Large intestine (tissue), 3 donors: ENCODE measurements around the gene OR2Z1. TPM values are rescaled to one million over a fixed set of nuclear protein-coding genes. Genes with fewer than 3 reads are reported as not detected.
"Not testable (repeated sequence)": the region's sequence is repeated elsewhere in the genome, so short reads cannot be mapped to it uniquely, and the experiment has no call there.

Experiments
- DNase-seq, 2 donors: peaks; one replicate each; pipeline versions ENCODE4 v3.0.0 to v3.0.0-alpha.2; 2013
- H3K27ac ChIP-seq: one replicate; pipeline ENCODE4 v1.5.1; 2013; ENCODE audit warnings: low read length
- H3K27me3 ChIP-seq: 2 replicates; pipeline ENCODE4 v1.6.1; 2013; ENCODE audit warnings: low read length; ENCODE audit not compliant: control insufficient read depth, insufficient read depth
- H3K36me3 ChIP-seq: 2 replicates; pipeline ENCODE4 v1.6.1; 2013; ENCODE audit warnings: low read length; ENCODE audit not compliant: control insufficient read depth, insufficient read depth
- H3K4me1 ChIP-seq: one replicate; pipeline ENCODE4 v1.6.1; 2013; ENCODE audit warnings: low read length; ENCODE audit not compliant: control insufficient read depth, insufficient read depth
- H3K4me3 ChIP-seq: one replicate; pipeline ENCODE4 v1.5.1; 2013; ENCODE audit warnings: low read length
- H3K9me3 ChIP-seq: one replicate; pipeline ENCODE4 v1.6.1; 2013; ENCODE audit warnings: mild to moderate bottlenecking, low read depth, low read length, moderate library complexity; ENCODE audit not compliant: control insufficient read depth
- WGBS: methylation state at CpG from one replicate; pipeline ENCODE4 v1.1.5; 2013; ENCODE audit warnings: low lambda C conversion rate; ENCODE audit not compliant: insufficient coverage; 5-methylcytosine and 5-hydroxymethylcytosine counted together
- polyA plus RNA-seq: library from polyadenylated mRNA; unstranded; fragments of 120-200 nt; gene quantifications from one replicate; pipeline ENCODE4 v1.2.1, GENCODE V29; 2013

Gene OR2Z1
- polyA plus RNA-seq, 1 donor = not detected

- no peaks in the 10 kb centered on the region for H3K4me1 ChIP-seq
- no peak for DNase-seq
- no peak overlapping the region for H3K4me3 ChIP-seq
- H3K27me3 ChIP-seq = no peaks in the 10 kb centered on the region
- H3K9me3 ChIP-seq = peaks cover 4% of the 10 kb centered on the region
- H3K36me3 ChIP-seq = no peaks in the 10 kb centered on the region
- WGBS = no CpG with 5 or more reads among the region's 5 CpGs
- no peak overlapping the region for H3K27ac ChIP-seq
Measured at GRCh38 chr19:8702350-8702749, 19.1 kb upstream of the OR2Z1 start.

- peaks cover 3% of the 10 kb centered on the region for H3K9me3 ChIP-seq
- 0% methylated on average over 1 of the region's 7 CpGs for WGBS
- H3K27ac ChIP-seq = no peak overlapping the region
- H3K27me3 ChIP-seq = no peaks in the 10 kb centered on the region
- no peaks in the 10 kb centered on the region for H3K36me3 ChIP-seq
- H3K4me1 ChIP-seq = no peaks in the 10 kb centered on the region
- H3K4me3 ChIP-seq = no peak overlapping the region
- no peak for DNase-seq
Measured at GRCh38 chr19:8703223-8703622, 18.2 kb upstream of the OR2Z1 start.

- H3K27ac ChIP-seq, H3K27me3 ChIP-seq, H3K9me3 ChIP-seq, H3K4me1 ChIP-seq, H3K36me3 ChIP-seq, H3K4me3 ChIP-seq, DNase-seq: not testable (repeated sequence)
- WGBS = 100% methylated on average over 1 of the region's 3 CpGs
Measured at GRCh38 chr19:8705304-8705703, 16.1 kb upstream of the OR2Z1 start.

GRCh38 chr19:8705742-8706141 lies 15.7 kb upstream of the OR2Z1 start:
- H3K4me3 ChIP-seq = no peak overlapping the region
- H3K9me3 ChIP-seq = no peaks in the 10 kb centered on the region
- WGBS = no CpG with 5 or more reads among the region's 5 CpGs
- no peaks in the 10 kb centered on the region for H3K36me3 ChIP-seq
- no peaks in the 10 kb centered on the region for H3K27me3 ChIP-seq
- no peaks in the 10 kb centered on the region for H3K4me1 ChIP-seq
- no peak overlapping the region for H3K27ac ChIP-seq
- no peak for DNase-seq

- 79% methylated on average over 2 of the region's 7 CpGs for WGBS
- not testable (repeated sequence) for H3K4me3 ChIP-seq, DNase-seq, H3K27ac ChIP-seq, H3K27me3 ChIP-seq, H3K36me3 ChIP-seq, H3K4me1 ChIP-seq, H3K9me3 ChIP-seq
Measured at GRCh38 chr19:8710337-8710736, 11.1 kb upstream of the OR2Z1 start.

- H3K27ac ChIP-seq = no peak overlapping the region
- H3K4me3 ChIP-seq = no peak overlapping the region
- no peaks in the 10 kb centered on the region for H3K4me1 ChIP-seq
- no peaks in the 10 kb centered on the region for H3K27me3 ChIP-seq
- no peak for DNase-seq
- no peaks in the 10 kb centered on the region for H3K36me3 ChIP-seq
- no peaks in the 10 kb centered on the region for H3K9me3 ChIP-seq
- WGBS = 80% methylated on average over 1 of the region's 2 CpGs
Measured at GRCh38 chr19:8722032-8722431, 598 bp downstream of the OR2Z1 start.

GRCh38 chr19:8724276-8724675 lies 2.8 kb downstream of the OR2Z1 start:
- Histone ChIP-seq H3K4me3 (no peak overlapping the region), H3K27me3 (no peaks in the 10 kb centered on the region), H3K27ac (no peak overlapping the region), H3K36me3 (no peaks in the 10 kb centered on the region), H3K9me3 (no peaks in the 10 kb centered on the region), H3K4me1 (no peaks in the 10 kb centered on the region)
- no peak for DNase-seq
- whole genome bisulfite sequencing = no CpG with 5 or more reads among the region's 3 CpGs

- Histone ChIP-seq H3K4me1 (no peaks in the 10 kb centered on the region), H3K36me3 (no peaks in the 10 kb centered on the region), H3K27ac (no peak overlapping the region), H3K9me3 (peaks cover 3% of the 10 kb centered on the region), H3K27me3 (no peaks in the 10 kb centered on the region), H3K4me3 (no peak overlapping the region)
- no peak for DNase-seq
- WGBS = no CpG with 5 or more reads among the region's 19 CpGs
Measured at GRCh38 chr19:8731428-8732169, 10.2 kb downstream of the OR2Z1 start.

GRCh38 chr19:8738377-8738776 lies 16.9 kb downstream of the OR2Z1 start:
- WGBS = 82% methylated on average over 6 of the region's 8 CpGs

GRCh38 chr19:8739291-8740065 lies 18.0 kb downstream of the OR2Z1 start:
- H3K36me3 ChIP-seq = not testable (repeated sequence)
- WGBS = no CpG with 5 or more reads among the region's 55 CpGs

More at GRCh38 chr19:8738377-8738776, 16.9 kb downstream of the OR2Z1 start:
- H3K36me3 ChIP-seq = no peaks in the 10 kb centered on the region
- H3K4me1 ChIP-seq = no peaks in the 10 kb centered on the region
- H3K4me3 ChIP-seq = no peak overlapping the region
- H3K27ac ChIP-seq = no peak overlapping the region
- DNase-seq = no peak
- no peaks in the 10 kb centered on the region for H3K27me3 ChIP-seq
- H3K9me3 ChIP-seq = peaks cover 7% of the 10 kb centered on the region

More at GRCh38 chr19:8739291-8740065, 18.0 kb downstream of the OR2Z1 start:
- H3K4me3 ChIP-seq, H3K4me1 ChIP-seq, H3K27me3 ChIP-seq, DNase-seq, H3K9me3 ChIP-seq, H3K27ac ChIP-seq: not testable (repeated sequence)
